Upper lobe of left lung (tissue), 4 donors: Measurements from ENCODE around the gene KRTAP6-1.

Experiments
- CTCF ChIP-seq, 6 experiments: fragments of 450-650 bp in 4 of 6; fragments of 200-600 bp in 2 of 6; sonication (generic) in 2 of 6; IDR thresholded peaks; one replicate each; pipeline ENCODE4 v1.5.1; 2016 to 2019; ENCODE audit warnings: antibody characterized with exemption in 6 of 6
- POLR2A ChIP-seq, 4 donors: fragments of 450-650 bp; IDR thresholded peaks; one replicate each; pipeline ENCODE4 v1.5.1; 2016 to 2017; ENCODE audit warnings: antibody characterized with exemption in 4 of 4, mild to moderate bottlenecking in 2 of 4

GRCh38 chr21:30592140-30592539 lies 21.6 kb downstream of the KRTAP6-1 start, which contains the start of gene KRTAP6-3:
- no peak for TF ChIP-seq CTCF (IDR thresholded peaks at IDR 0.05)
- no peak for TF ChIP-seq POLR2A (IDR thresholded peaks at IDR 0.05)
